Measurements from ENCODE around the gene ADRM1.

DNA sequence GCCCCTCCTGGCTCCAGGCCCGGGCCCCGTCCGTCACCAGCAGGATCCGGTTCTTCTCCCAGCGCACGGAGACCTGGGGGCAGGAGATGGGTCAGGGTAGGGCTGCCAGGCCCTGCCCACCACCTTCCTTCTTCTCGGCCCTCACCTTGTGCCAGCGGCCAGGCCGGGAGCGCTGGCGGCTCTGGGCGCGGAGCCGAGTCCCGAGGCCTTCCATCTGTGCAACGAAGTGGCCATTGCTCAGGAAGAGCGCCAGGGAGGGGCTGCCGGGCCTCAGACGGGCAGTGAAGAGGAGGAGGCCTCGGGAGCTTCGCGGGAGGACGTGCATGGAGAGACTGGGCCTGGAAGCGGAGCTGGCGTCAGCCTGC, 7.9 kb downstream of the ADRM1 start:
- no peak for TF ChIP-seq POLR2AphosphoS5 (IDR thresholded peaks at IDR 0.05)
- TF ChIP-seq, protein P1, sequence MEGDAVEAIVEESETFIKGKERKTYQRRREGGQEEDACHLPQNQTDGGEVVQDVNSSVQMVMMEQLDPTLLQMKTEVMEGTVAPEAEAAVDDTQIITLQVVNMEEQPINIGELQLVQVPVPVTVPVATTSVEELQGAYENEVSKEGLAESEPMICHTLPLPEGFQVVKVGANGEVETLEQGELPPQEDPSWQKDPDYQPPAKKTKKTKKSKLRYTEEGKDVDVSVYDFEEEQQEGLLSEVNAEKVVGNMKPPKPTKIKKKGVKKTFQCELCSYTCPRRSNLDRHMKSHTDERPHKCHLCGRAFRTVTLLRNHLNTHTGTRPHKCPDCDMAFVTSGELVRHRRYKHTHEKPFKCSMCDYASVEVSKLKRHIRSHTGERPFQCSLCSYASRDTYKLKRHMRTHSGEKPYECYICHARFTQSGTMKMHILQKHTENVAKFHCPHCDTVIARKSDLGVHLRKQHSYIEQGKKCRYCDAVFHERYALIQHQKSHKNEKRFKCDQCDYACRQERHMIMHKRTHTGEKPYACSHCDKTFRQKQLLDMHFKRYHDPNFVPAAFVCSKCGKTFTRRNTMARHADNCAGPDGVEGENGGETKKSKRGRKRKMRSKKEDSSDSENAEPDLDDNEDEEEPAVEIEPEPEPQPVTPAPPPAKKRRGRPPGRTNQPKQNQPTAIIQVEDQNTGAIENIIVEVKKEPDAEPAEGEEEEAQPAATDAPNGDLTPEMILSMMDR (IDR thresholded peaks at IDR 0.05): no peak
- TF ChIP-seq POLR2A (IDR thresholded peaks at IDR 0.05): no peak
- TF ChIP-seq EP300 (IDR thresholded peaks at IDR 0.05): no peak
